Liver (tissue), 9 donors: Measurements from ENCODE around the gene CD244. TPM values are rescaled to one million over a fixed set of nuclear protein-coding genes. Genes with fewer than 3 reads are reported as not detected.

Experiments
- DNase-seq: peaks from one replicate; pipeline ENCODE4 v3.0.0-alpha.2; 2017; ENCODE audit warnings: low spot score
- H3K27ac ChIP-seq, 2 donors: one replicate each; pipeline ENCODE4 v1.7.0; 2013; ENCODE audit warnings: inconsistent platforms in 2 of 2, low read length in 2 of 2, control low read depth in 1 of 2, low read depth in 1 of 2, mild to moderate bottlenecking in 1 of 2
- H3K27me3 ChIP-seq, 4 donors: one replicate each; pipeline versions ENCODE4 v1.6.1 to v1.7.0; 2013; ENCODE audit warnings: low read length in 3 of 4, inconsistent platforms in 1 of 4, mild to moderate bottlenecking in 1 of 4, moderate library complexity in 1 of 4; ENCODE audit not compliant: control insufficient read depth in 4 of 4, insufficient read depth in 4 of 4
- H3K36me3 ChIP-seq, 4 donors: one replicate each; pipeline versions ENCODE4 v1.6.1 to v1.7.0; 2013; ENCODE audit warnings: low read length in 3 of 4, mild to moderate bottlenecking in 3 of 4, low read depth in 1 of 4, moderate library complexity in 1 of 4; ENCODE audit not compliant: control insufficient read depth in 4 of 4, insufficient read depth in 3 of 4
- H3K4me1 ChIP-seq, 4 donors: one replicate each; pipeline versions ENCODE4 v1.6.1 to v1.7.0; 2013; ENCODE audit warnings: low read length in 3 of 4, mild to moderate bottlenecking in 3 of 4, moderate library complexity in 1 of 4; ENCODE audit not compliant: control insufficient read depth in 4 of 4, insufficient read depth in 4 of 4
- H3K4me3 ChIP-seq, 3 donors: one replicate each; pipeline versions ENCODE4 v1.6.1 to v1.7.0; 2013; ENCODE audit warnings: low read length in 3 of 3, control low read depth in 1 of 3, low read depth in 1 of 3, mild to moderate bottlenecking in 1 of 3
- H3K9ac ChIP-seq, 2 donors: one replicate each; pipeline ENCODE4 v1.7.0; 2013; ENCODE audit warnings: low read length in 2 of 2, mild to moderate bottlenecking in 2 of 2, moderate library complexity in 2 of 2, control low read depth in 1 of 2, low read depth in 1 of 2
- H3K9me3 ChIP-seq, 4 donors: one replicate each; pipeline versions ENCODE4 v1.6.1 to v1.7.0; 2013; ENCODE audit warnings: low read length in 3 of 4; ENCODE audit not compliant: control insufficient read depth in 4 of 4
- ATF3 ChIP-seq: IDR thresholded peaks from 2 replicates; pipeline ENCODE4 v1.6.1; 2016; ENCODE audit warnings: antibody characterized with exemption
- EGR1 ChIP-seq, 2 donors: IDR thresholded peaks; 2 replicates each; pipeline ENCODE4 v1.6.1; 2016 to 2018; ENCODE audit warnings: antibody characterized with exemption in 2 of 2, low read depth in 2 of 2
- FOXA1 ChIP-seq: IDR thresholded peaks from 2 replicates; pipeline ENCODE4 v1.6.1; 2016; ENCODE audit warnings: antibody characterized with exemption
- FOXA2 ChIP-seq: IDR thresholded peaks from 2 replicates; pipeline ENCODE4 v1.6.1; 2016; ENCODE audit warnings: antibody characterized with exemption
- GABPA ChIP-seq, 2 donors: IDR thresholded peaks in 1 of 2; conservative IDR thresholded peaks in 1 of 2; 2 replicates each; pipeline ENCODE4 v1.6.1; 2016; ENCODE audit warnings: antibody characterized with exemption in 2 of 2, mild to moderate bottlenecking in 1 of 2, moderate library complexity in 1 of 2
- HNF4A ChIP-seq, 2 donors: conservative IDR thresholded peaks; 2 replicates each; pipeline ENCODE4 v1.6.1; 2016; ENCODE audit warnings: antibody characterized with exemption in 2 of 2, mild to moderate bottlenecking in 2 of 2
- HNF4G ChIP-seq: IDR thresholded peaks from 2 replicates; pipeline ENCODE4 v1.6.1; 2016; ENCODE audit warnings: antibody characterized with exemption
- JUND ChIP-seq, 2 donors: IDR thresholded peaks; 2 replicates each; pipeline ENCODE4 v1.6.1; 2016; ENCODE audit warnings: antibody characterized with exemption in 2 of 2
- MAX ChIP-seq: IDR thresholded peaks from 2 replicates; pipeline ENCODE4 v1.6.1; 2016; ENCODE audit warnings: antibody characterized with exemption
- NR2F2 ChIP-seq: IDR thresholded peaks from 2 replicates; pipeline ENCODE4 v1.6.1; 2016; ENCODE audit warnings: antibody characterized with exemption
- RAD21 ChIP-seq, 2 donors: IDR thresholded peaks; 2 replicates each; pipeline ENCODE4 v1.6.1; 2016; ENCODE audit warnings: antibody characterized with exemption in 2 of 2, mild to moderate bottlenecking in 2 of 2
- REST ChIP-seq: IDR thresholded peaks from 2 replicates; pipeline ENCODE4 v1.6.1; 2016; ENCODE audit warnings: antibody characterized with exemption, mild to moderate bottlenecking
- RXRA ChIP-seq, 2 donors: IDR thresholded peaks; 2 replicates each; pipeline ENCODE4 v1.6.1; 2017 to 2018; ENCODE audit warnings: antibody characterized with exemption in 2 of 2, mild to moderate bottlenecking in 1 of 2
- SP1 ChIP-seq: IDR thresholded peaks from 2 replicates; pipeline ENCODE4 v1.6.1; 2018; ENCODE audit warnings: antibody characterized with exemption, mild to moderate bottlenecking
- YY1 ChIP-seq: IDR thresholded peaks from 2 replicates; pipeline ENCODE4 v1.6.1; 2016; ENCODE audit warnings: antibody characterized with exemption, mild to moderate bottlenecking
- ZBTB33 ChIP-seq: IDR thresholded peaks from 2 replicates; pipeline ENCODE4 v1.6.1; 2016; ENCODE audit warnings: antibody characterized with exemption
- WGBS: extraction: QIAGEN DNeasy Blood & Tissue Kit; methylation state at CpG from one replicate; pipeline ENCODE4 v1.1.7; 2013; 5-methylcytosine and 5-hydroxymethylcytosine counted together
- polyA plus RNA-seq, 2 donors: library from polyadenylated mRNA; stranded (reverse) in 1 of 2; unstranded in 1 of 2; fragments of 200-250 nt in 1 of 2; fragments of >200 nt in 1 of 2; fragmentation: Nextera tagmentation in 1 of 2; extraction: Ambion mirVana in 1 of 2; gene quantifications; one replicate each; pipeline versions ENCODE4 v1.2.1 to v1.2.3, GENCODE V29; 2013 to 2015
- total RNA-seq, 2 donors: library from RNA; depleted of rRNA; stranded (reverse); fragments of >200 nt; gene quantifications; one replicate each; pipeline ENCODE4 v1.2.3, GENCODE V29; 2014
- donor health status: healthy.
- donor health status: healthy.
- donor health status: healthy.
- donor health status: healthy.
- donor health status: healthy.

CD244 gene
- total and polyA plus RNA-seq, 4 donors: 0.85 to 6.6 (median 1.8) TPM

GRCh38 chr1:160853014-160853413 lies 9.7 kb downstream of the CD244 start:
- H3K9me3 ChIP-seq: no peaks in the 10 kb centered on the region
- no peaks in the 10 kb centered on the region for H3K36me3 ChIP-seq
- H3K27ac ChIP-seq: no peak overlapping the region
- H3K4me1 ChIP-seq: no peaks in the 10 kb centered on the region
- TF ChIP-seq NR2F2: no peak
- TF ChIP-seq ATF3: no peak
- H3K4me3 ChIP-seq: no peak overlapping the region
- H3K9ac ChIP-seq: no peak overlapping the region
- no peaks in the 10 kb centered on the region for H3K27me3 ChIP-seq
- 91% methylated on average over 3 of the region's 3 CpGs for WGBS
- no peak for DNase-seq

GRCh38 chr1:160850993-160851392 lies 11.7 kb downstream of the CD244 start:
- Histone ChIP-seq H3K4me1 (no peaks in the 10 kb centered on the region), H3K27ac (no peak overlapping the region), H3K36me3 (no peaks in the 10 kb centered on the region), H3K4me3 (no peak overlapping the region), H3K9me3 (no peaks in the 10 kb centered on the region), H3K27me3 (no peaks in the 10 kb centered on the region), H3K9ac (no peak overlapping the region)
- DNase-seq: no peak
- no peak for TF ChIP-seq MAX
- no peak for TF ChIP-seq SP1
- no peak for TF ChIP-seq HNF4A (conservative IDR thresholded peaks at IDR 0.05)
- TF ChIP-seq REST: no peak
- TF ChIP-seq JUND (IDR thresholded peaks at IDR 0.05): no peak
- WGBS: 79% methylated on average over 8 of the region's 8 CpGs

- Histone ChIP-seq H3K36me3 (no peaks in the 10 kb centered on the region), H3K9me3 (no peaks in the 10 kb centered on the region), H3K4me3 (no peak overlapping the region), H3K27me3 (no peaks in the 10 kb centered on the region), H3K9ac (no peak overlapping the region), H3K27ac (no peak overlapping the region), H3K4me1 (no peaks in the 10 kb centered on the region)
- 82% methylated on average over 5 of the region's 5 CpGs for WGBS
- no peak for DNase-seq
- TF ChIP-seq FOXA1 (no peak), ZBTB33 (no peak), SP1 (no peak), HNF4A (conservative IDR thresholded peaks at IDR 0.05) (no peak), MAX (no peak), ATF3 (no peak), EGR1 (IDR thresholded peaks at IDR 0.05; ENCODE audit: low read depth in 2 of 2) (no peak), GABPA (IDR thresholded peaks at IDR 0.05 in 1 of 2, conservative IDR thresholded peaks at IDR 0.05 in 1 of 2) (no peak), NR2F2 (no peak), REST (no peak), HNF4G (no peak), FOXA2 (no peak), RAD21 (IDR thresholded peaks at IDR 0.05) (no peak), RXRA (IDR thresholded peaks at IDR 0.05) (no peak), JUND (IDR thresholded peaks at IDR 0.05) (no peak), YY1 (no peak)
These were observed 12.1 kb downstream of the CD244 start for GRCh38 chr1:160850541-160850940.
